ENCODE data around the gene OR51I2. TPM values are rescaled to one million over a fixed set of nuclear protein-coding genes. Genes with fewer than 3 reads are reported as not detected.

Gene OR51I2
- total and polyA plus RNA-seq, 9 of the 15 experiments (the other 6 are each of a cell fraction or from before 2014, with no cell fraction given): 0.06 to 0.61 (median 0.07) TPM; not detected in 6

- TF ChIP-seq FOXO4 (CRISPR knock-in tag; IDR thresholded peaks at IDR 0.05): no peak
- no peak; the same call in 1 of the 2 replicates for TF ChIP-seq DEAF1 (CRISPR knock-in tag; IDR thresholded peaks at IDR 0.05)
- TF ChIP-seq ARID1B (IDR thresholded peaks at IDR 0.05): 0 out of 2 replicates have a peak, but pooled peaks have one; percentile 15
- TF ChIP-seq MEIS2 (IDR thresholded peaks at IDR 0.05; ENCODE audit: partially characterized antibody): peak; percentile 93
- no peak for TF ChIP-seq CGGBP1 (CRISPR knock-in tag; IDR thresholded peaks at IDR 0.05)
- no peak for TF ChIP-seq VEZF1 (CRISPR knock-in tag; IDR thresholded peaks at IDR 0.05)
- TF ChIP-seq PTRF (tag; IDR thresholded peaks at IDR 0.05): no peak
- no peak for TF ChIP-seq HES1 (IDR thresholded peaks at IDR 0.05; ENCODE audit: low read depth)
- TF ChIP-seq HIVEP1 (CRISPR knock-in tag; IDR thresholded peaks at IDR 0.05): no peak
- no peak for TF ChIP-seq KDM4B (IDR thresholded peaks at IDR 0.05; ENCODE audit: borderline replicate concordance in 2 of 2, low read depth in 1 of 2)
- TF ChIP-seq CREM (IDR thresholded peaks at IDR 0.05; ENCODE audit: low read depth): peak; percentile 47; the same call in 1 of the 2 replicates
- TF ChIP-seq FOXK2 (conservative IDR thresholded peaks at IDR 0.05 in 1 of 2, IDR thresholded peaks at IDR 0.05 in 1 of 2; ENCODE audit: low read depth in 2 of 2): 0 out of 4 replicates have a peak, but pooled peaks of 1 of the 2 experiments have one; percentile 18
- TF ChIP-seq USF1 (CRISPR knock-in tag; IDR thresholded peaks at IDR 0.05): no peak
- TF ChIP-seq ZNF655 (CRISPR knock-in tag; IDR thresholded peaks at IDR 0.05): no peak
- TF ChIP-seq ELF1 (tag; IDR thresholded peaks at IDR 0.05): no peak
- no peak for TF ChIP-seq ZBTB26 (CRISPR knock-in tag; IDR thresholded peaks at IDR 0.05)
- no peak for TF ChIP-seq PCBP1 (IDR thresholded peaks at IDR 0.05; ENCODE audit: low read depth, low read length, poor library complexity, severe bottlenecking)
- no peak for TF ChIP-seq GATAD2B (IDR thresholded peaks at IDR 0.05; ENCODE audit: borderline replicate concordance)
Measured at GRCh38 chr11:5476186-5476819, 27.2 kb downstream of the OR51I2 start (continued).
